Upper lobe of left lung (tissue), 6 donors: Measurements from ENCODE around the gene TMEM87A. TPM values are rescaled to one million over a fixed set of nuclear protein-coding genes. Genes with fewer than 3 reads are reported as not detected.
"Not testable (repeated sequence)": the region's sequence is repeated elsewhere in the genome, so short reads cannot be mapped to it uniquely, and the experiment has no call there.

Source experiments
- ATAC-seq, 2 donors: fragments of 200-7000 bp; cut with Tn5 transposase; one replicate each; pipeline ENCODE4 v1.9.1; 2022; ENCODE audit warnings: mild to moderate bottlenecking in 2 of 2, moderate library complexity in 2 of 2; ENCODE audit not compliant: low FRiP score in 2 of 2
- DNase-seq, 2 donors: peaks; one replicate each; pipeline ENCODE4 v3.0.0-alpha.2; 2019 to 2020
- H3K27ac ChIP-seq, 4 donors: fragments of 200-600 bp; sonication (generic); one replicate each; pipeline ENCODE4 v1.5.1; 2016 to 2019
- H3K27me3 ChIP-seq, 4 donors: fragments of 200-600 bp; sonication (generic); one replicate each; pipeline ENCODE4 v1.5.1; 2017 to 2019
- H3K36me3 ChIP-seq, 4 donors: fragments of 200-600 bp; sonication (generic); one replicate each; pipeline ENCODE4 v1.5.1; 2016 to 2019
- H3K4me1 ChIP-seq, 4 donors: fragments of 200-600 bp; sonication (generic); one replicate each; pipeline ENCODE4 v1.5.1; 2018 to 2019
- H3K4me3 ChIP-seq, 4 donors: fragments of 200-600 bp; sonication (generic); one replicate each; pipeline ENCODE4 v1.5.1; 2017 to 2019; ENCODE audit warnings: mild to moderate bottlenecking in 2 of 4, moderate library complexity in 1 of 4
- H3K9me3 ChIP-seq, 4 donors: fragments of 200-600 bp; sonication (generic); one replicate each; pipeline ENCODE4 v1.5.1; 2018 to 2019
- EP300 ChIP-seq, 4 donors: sonication (generic); formaldehyde crosslinking; IDR thresholded peaks; one replicate each; pipeline ENCODE4 v1.5.1; 2017; ENCODE audit warnings: antibody characterized with exemption in 4 of 4, control low read depth in 2 of 4
- POLR2A ChIP-seq, 4 donors: fragments of 450-650 bp; IDR thresholded peaks; one replicate each; pipeline ENCODE4 v1.5.1; 2016 to 2017; ENCODE audit warnings: antibody characterized with exemption in 4 of 4, mild to moderate bottlenecking in 2 of 4
- POLR2AphosphoS5 ChIP-seq, 2 donors: sonication (generic); formaldehyde crosslinking; IDR thresholded peaks; one replicate each; pipeline ENCODE4 v1.5.1; 2017; ENCODE audit warnings: antibody characterized with exemption in 2 of 2
- WGBS, 2 donors: methylation state at CpG; one replicate each; pipeline ENCODE4 v1.1.5; 2017 to 2018; 5-methylcytosine and 5-hydroxymethylcytosine counted together
- total RNA-seq, 6 donors: library from RNA; depleted of rRNA in 4 of 6; stranded (reverse); fragments of >200 nt in 4 of 6; gene quantifications; one replicate each; pipeline versions ENCODE4 v1.1.0 to v1.2.1, GENCODE V29; 2016 to 2021
- TF ChIP-seq, protein P1 (sequence below), 6 experiments: fragments of 450-650 bp in 4 of 6; fragments of 200-600 bp in 2 of 6; sonication (generic) in 2 of 6; IDR thresholded peaks; one replicate each; pipeline ENCODE4 v1.5.1; 2016 to 2019; ENCODE audit warnings: antibody characterized with exemption in 6 of 6
- donor health status: DM: no; HTN: no; CAD: no; lungs with moderate emphysema.
- donor health status: DM: no; HTN: yes; CAD: no; lungs with severe emphysema.

The TMEM87A gene
- total RNA-seq, 6 donors from 2014 or later = 50.2 to 242 (median 119) TPM

DNA sequence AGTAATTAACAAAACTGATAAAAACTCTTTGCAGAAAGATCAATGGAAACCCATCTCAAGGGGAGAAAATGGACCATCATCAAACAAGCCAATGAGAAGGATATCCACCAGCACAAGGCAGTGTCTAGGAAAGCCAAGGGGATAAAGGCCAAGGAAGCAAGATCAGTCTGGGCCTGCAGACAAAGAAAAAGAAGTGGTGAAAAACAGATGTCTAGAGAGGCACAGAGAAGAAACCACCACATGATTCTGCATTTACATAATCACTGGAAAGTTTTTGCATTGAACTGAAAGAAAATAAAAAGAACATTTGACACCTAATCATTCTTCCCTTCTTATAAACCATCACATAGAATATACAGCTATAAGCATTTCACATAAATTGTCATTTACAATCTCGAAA is 42.1 kb downstream of the TMEM87A start:
- ATAC-seq = no peak
- H3K9me3 ChIP-seq = no peaks in the 10 kb centered on the region
- no peak overlapping the region for H3K27ac ChIP-seq
- TF ChIP-seq EP300 (IDR thresholded peaks at IDR 0.05) = no peak
- TF ChIP-seq POLR2A (IDR thresholded peaks at IDR 0.05) = no peak
- TF ChIP-seq, protein P1, sequence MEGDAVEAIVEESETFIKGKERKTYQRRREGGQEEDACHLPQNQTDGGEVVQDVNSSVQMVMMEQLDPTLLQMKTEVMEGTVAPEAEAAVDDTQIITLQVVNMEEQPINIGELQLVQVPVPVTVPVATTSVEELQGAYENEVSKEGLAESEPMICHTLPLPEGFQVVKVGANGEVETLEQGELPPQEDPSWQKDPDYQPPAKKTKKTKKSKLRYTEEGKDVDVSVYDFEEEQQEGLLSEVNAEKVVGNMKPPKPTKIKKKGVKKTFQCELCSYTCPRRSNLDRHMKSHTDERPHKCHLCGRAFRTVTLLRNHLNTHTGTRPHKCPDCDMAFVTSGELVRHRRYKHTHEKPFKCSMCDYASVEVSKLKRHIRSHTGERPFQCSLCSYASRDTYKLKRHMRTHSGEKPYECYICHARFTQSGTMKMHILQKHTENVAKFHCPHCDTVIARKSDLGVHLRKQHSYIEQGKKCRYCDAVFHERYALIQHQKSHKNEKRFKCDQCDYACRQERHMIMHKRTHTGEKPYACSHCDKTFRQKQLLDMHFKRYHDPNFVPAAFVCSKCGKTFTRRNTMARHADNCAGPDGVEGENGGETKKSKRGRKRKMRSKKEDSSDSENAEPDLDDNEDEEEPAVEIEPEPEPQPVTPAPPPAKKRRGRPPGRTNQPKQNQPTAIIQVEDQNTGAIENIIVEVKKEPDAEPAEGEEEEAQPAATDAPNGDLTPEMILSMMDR (IDR thresholded peaks at IDR 0.05) = no peak
- TF ChIP-seq POLR2AphosphoS5 (IDR thresholded peaks at IDR 0.05) = no peak
- H3K36me3 ChIP-seq = peaks cover 28 to 93% (median 46%) of the 10 kb centered on the region in 4 donors
- no peak for DNase-seq
- H3K27me3 ChIP-seq = no peaks in the 10 kb centered on the region
- 85 to 86% methylated on average over 1 of the region's 1 CpG for WGBS, 2 donors
- peaks cover 0 to 17% (median 3%) of the 10 kb centered on the region in 4 donors for H3K4me1 ChIP-seq
- no peak overlapping the region for H3K4me3 ChIP-seq

DNA sequence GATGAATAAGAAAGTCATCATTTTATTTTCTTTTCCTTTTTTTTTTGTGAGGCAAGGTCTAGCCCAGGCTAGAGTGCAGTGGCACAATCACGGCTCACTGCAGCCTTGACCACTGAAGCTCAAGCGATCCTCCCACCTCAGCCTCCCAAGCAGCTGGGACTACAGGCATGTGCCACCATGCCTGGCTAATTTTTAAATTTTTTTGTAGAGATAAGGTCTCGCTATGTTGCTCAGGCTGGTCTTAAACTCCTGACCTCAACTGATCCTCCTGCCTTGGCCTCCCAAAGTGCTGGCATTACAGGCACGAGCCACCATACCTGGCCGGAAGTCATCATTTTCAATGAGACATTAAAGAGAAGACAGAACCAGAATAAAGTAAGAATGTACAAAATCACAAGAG is 44.3 kb downstream of the TMEM87A start:
- H3K27ac ChIP-seq = not testable (repeated sequence)

DNA sequence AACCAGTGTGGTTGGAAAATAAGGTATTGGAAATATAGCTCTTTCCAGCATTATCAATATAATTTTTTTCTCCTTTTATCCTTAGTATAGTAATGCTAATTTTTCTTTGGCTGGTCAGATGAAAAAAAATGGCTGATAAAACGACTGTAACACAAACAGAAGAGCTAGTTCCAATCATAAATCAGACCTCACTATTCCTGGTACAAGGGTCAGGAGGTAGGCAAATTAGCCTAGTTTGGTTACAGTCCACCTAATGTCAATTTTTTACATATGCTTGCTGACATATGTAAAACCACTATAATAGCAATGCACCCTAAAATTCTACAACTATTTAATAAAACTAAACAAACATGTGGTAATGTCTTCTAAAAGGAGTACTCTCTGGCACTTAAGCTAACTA is 45.2 kb downstream of the TMEM87A start:
- H3K4me3 ChIP-seq = no peak overlapping the region
- H3K36me3 ChIP-seq = peaks cover 40 to 94% (median 52%) of the 10 kb centered on the region in 4 donors
- no peak for ATAC-seq
- no peak overlapping the region for H3K27ac ChIP-seq
- WGBS, 2 donors = 34 to 63% methylated on average over 1 of the region's 1 CpG
- H3K9me3 ChIP-seq = no peaks in the 10 kb centered on the region
- TF ChIP-seq, protein P1 (IDR thresholded peaks at IDR 0.05) = no peak
- TF ChIP-seq EP300 (IDR thresholded peaks at IDR 0.05) (no peak), POLR2AphosphoS5 (IDR thresholded peaks at IDR 0.05) (no peak), POLR2A (IDR thresholded peaks at IDR 0.05) (no peak)
- H3K4me1 ChIP-seq = peaks cover 0 to 17% (median 2%) of the 10 kb centered on the region in 4 donors
- no peak for DNase-seq
- no peaks in the 10 kb centered on the region for H3K27me3 ChIP-seq

More for the DNA sequence above, 44.3 kb downstream of the TMEM87A start:
- Histone ChIP-seq H3K4me1 (peaks cover 0 to 17% (median 3%) of the 10 kb centered on the region in 4 donors), H3K36me3 (peaks cover 37 to 93% (median 49%) of the 10 kb centered on the region in 4 donors)
- not testable (repeated sequence) for ATAC-seq, H3K9me3 ChIP-seq, H3K27me3 ChIP-seq, DNase-seq, H3K4me3 ChIP-seq
- 95 to 99% methylated on average over 5 of the region's 5 CpGs for WGBS, 2 donors

DNA sequence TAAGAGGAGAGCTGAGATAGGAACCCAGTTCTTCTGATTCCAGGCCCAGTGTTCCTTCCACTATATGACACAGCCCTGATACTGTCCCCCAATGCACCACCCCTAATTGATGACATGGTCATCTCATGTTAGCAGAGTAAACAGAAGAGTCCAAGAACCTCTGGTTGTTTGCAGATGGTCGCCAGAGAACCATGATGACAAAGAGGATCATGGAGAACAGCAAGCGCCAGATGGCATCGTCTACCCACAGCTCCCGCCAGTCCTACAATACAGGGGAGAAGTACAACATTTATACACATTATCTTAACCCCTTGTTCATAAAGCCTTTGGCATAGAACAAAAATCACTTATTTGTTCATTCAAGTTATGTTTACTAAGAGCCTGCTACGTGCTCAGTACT is 46.6 kb downstream of the TMEM87A start:
- no peak for TF ChIP-seq POLR2AphosphoS5 (IDR thresholded peaks at IDR 0.05)
- TF ChIP-seq, protein P1 (IDR thresholded peaks at IDR 0.05) = no peak
- no peak overlapping the region for H3K4me3 ChIP-seq
- no peak for DNase-seq
- H3K36me3 ChIP-seq = peaks cover 37 to 94% (median 53%) of the 10 kb centered on the region in 4 donors
- ATAC-seq = no peak
- H3K27me3 ChIP-seq = no peaks in the 10 kb centered on the region
- H3K27ac ChIP-seq = no peak overlapping the region
- no peaks in the 10 kb centered on the region for H3K9me3 ChIP-seq
- peaks cover 0 to 17% (median 0%) of the 10 kb centered on the region in 4 donors for H3K4me1 ChIP-seq
- WGBS, 2 donors = 94 to 98% methylated on average over 5 of the region's 5 CpGs

DNA sequence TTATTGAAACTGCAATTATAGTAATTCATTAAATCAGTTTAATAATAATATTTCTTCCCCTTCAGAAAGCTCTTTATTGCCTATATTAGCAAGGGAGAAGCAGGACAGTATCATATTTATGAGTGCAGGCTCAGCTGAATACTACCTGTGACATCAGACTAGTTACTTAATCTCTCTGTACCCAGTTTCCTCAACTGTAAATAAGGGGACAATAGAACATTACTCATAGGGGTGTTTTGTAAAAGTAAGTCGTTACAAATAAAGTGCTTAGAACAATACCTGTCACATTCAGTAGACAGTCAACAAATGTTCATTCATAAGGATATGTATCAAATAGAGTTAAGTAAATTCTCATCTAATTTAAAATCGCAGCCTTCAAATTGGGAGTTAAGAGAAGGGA is 53.0 kb downstream of the TMEM87A start:
- ATAC-seq (no peak), DNase-seq (no peak)
- no peak overlapping the region for H3K4me3 ChIP-seq
- no peaks in the 10 kb centered on the region for H3K4me1 ChIP-seq
- no peaks in the 10 kb centered on the region for H3K9me3 ChIP-seq
- H3K27me3 ChIP-seq = no peaks in the 10 kb centered on the region
- H3K36me3 ChIP-seq = peaks cover 29 to 87% (median 52%) of the 10 kb centered on the region in 4 donors
- no peak overlapping the region for H3K27ac ChIP-seq
- TF ChIP-seq POLR2AphosphoS5 (IDR thresholded peaks at IDR 0.05) (no peak), EP300 (IDR thresholded peaks at IDR 0.05) (no peak), POLR2A (IDR thresholded peaks at IDR 0.05) (no peak)
- TF ChIP-seq, protein P1 (IDR thresholded peaks at IDR 0.05) = no peak
- 34 to 40% methylated on average over 2 of the region's 2 CpGs for WGBS, 2 donors
